Endothelial cell of umbilical vein (primary cell): ENCODE data around the gene STH. TPM values are rescaled to one million over a fixed set of nuclear protein-coding genes. Genes with fewer than 3 reads are reported as not detected.

Experiments
- BruUV-seq: library from RNA; stranded (reverse); fragments of 400-500 nt; replicated peaks from 2 replicates; lab custom pipeline; 2021; lab: Mats Ljungman, UMichigan
- CTCF ChIA-PET: fragments of 300-600, 350-600 bp; sonication (Branson Sonifier 250); formaldehyde crosslinking; loops from one replicate; lab custom pipeline; 2021; ENCODE audit warnings: antibody characterized with exemption, inconsistent platforms; lab: Charles Lee
- POLR2A ChIA-PET: fragments of 300-600, 350-600 bp; sonication (Branson Sonifier 250); formaldehyde crosslinking; loops from one replicate; lab custom pipeline; 2021; ENCODE audit warnings: antibody characterized with exemption, inconsistent platforms; lab: Charles Lee
- DNase-seq: peaks from one replicate; pipeline ENCODE4 v3.0.0-alpha.2; 2011; ENCODE audit warnings: low read depth, low spot score
- FAIRE-seq: peaks from 2 replicates; lab custom pipeline; 2011; peaks lifted over from hg19 to GRCh38; lab: Jason Lieb, UNC
- H2AFZ ChIP-seq: 2 replicates; pipeline ENCODE4 v1.6.0; 2012; ENCODE audit warnings: low read depth, low read length, control low read depth, inconsistent platforms
- H3K27ac ChIP-seq: 2 replicates; pipeline ENCODE4 v1.5.1; 2011; ENCODE audit warnings: low read depth, mild to moderate bottlenecking, control low read depth, low read length, moderate library complexity; ENCODE audit not compliant: insufficient read depth
- H3K27me3 ChIP-seq, 2 experiments: 2 replicates each; pipeline versions ENCODE4 v1.6.0 to v1.6.1; 2011; ENCODE audit warnings: low read length in 2 of 2, mixed read lengths in 1 of 2; ENCODE audit not compliant: control insufficient read depth in 2 of 2, insufficient read depth in 2 of 2
- H3K36me3 ChIP-seq, 2 experiments: 2 replicates in 1 of 2; 3 replicates in 1 of 2; pipeline ENCODE4 v1.5.1; 2011; ENCODE audit warnings: low read length in 2 of 2, mild to moderate bottlenecking in 1 of 2, moderate library complexity in 1 of 2; ENCODE audit not compliant: control insufficient read depth in 2 of 2, insufficient read depth in 2 of 2; ENCODE audit errors: extremely low read depth in 1 of 2
- H3K4me1 ChIP-seq: 3 replicates; pipeline ENCODE4 v1.5.1; 2011; ENCODE audit warnings: mild to moderate bottlenecking, low read length; ENCODE audit not compliant: control insufficient read depth, insufficient read depth; ENCODE audit errors: extremely low read depth
- H3K4me2 ChIP-seq: 2 replicates; pipeline ENCODE4 v1.6.1; 2011; ENCODE audit warnings: low read length, control low read depth, mixed read lengths; ENCODE audit not compliant: insufficient read depth
- H3K4me3 ChIP-seq, 3 experiments: fragments of 200-600 bp in 1 of 3; sonication (generic), shearing (Covaris generic) in 1 of 3; replicated peaks in 1 of 3; 2 replicates each; pipeline ENCODE4 v1.5.1; 2011 to 2016; ENCODE audit warnings: control low read depth in 3 of 3, low read length in 3 of 3, mild to moderate bottlenecking in 2 of 3, inconsistent platforms in 1 of 3, low read depth in 1 of 3, moderate library complexity in 1 of 3; ENCODE audit not compliant: insufficient read depth in 1 of 3
- H3K79me2 ChIP-seq: 2 replicates; pipeline ENCODE4 v1.6.0; 2012; ENCODE audit warnings: low read length, inconsistent platforms; ENCODE audit not compliant: control insufficient read depth, insufficient read depth
- H3K9ac ChIP-seq: replicated peaks from 2 replicates; pipeline ENCODE3; 2011; ENCODE audit warnings: low read length, control low read depth; ENCODE audit not compliant: insufficient read depth; ENCODE audit errors: extremely low read depth
- H3K9me1 ChIP-seq: replicated peaks from 3 replicates; pipeline ENCODE4 v1.6.0; 2011; ENCODE audit warnings: mild to moderate bottlenecking, low read length; ENCODE audit not compliant: control insufficient read depth, insufficient read depth; ENCODE audit errors: extremely low read depth
- H3K9me3 ChIP-seq: replicated peaks from 2 replicates; pipeline ENCODE4 v1.5.1; 2012; ENCODE audit warnings: low read length, inconsistent platforms; ENCODE audit not compliant: control insufficient read depth, insufficient read depth
- H4K20me1 ChIP-seq: replicated peaks from 2 replicates; pipeline ENCODE3; 2011; ENCODE audit warnings: mild to moderate bottlenecking, low read length; ENCODE audit not compliant: control insufficient read depth, insufficient read depth; ENCODE audit errors: extremely low read depth
- EZH2 ChIP-seq: IDR thresholded peaks from 2 replicates; pipeline ENCODE4 v1.6.1; 2012; ENCODE audit warnings: borderline replicate concordance, low read depth, mild to moderate bottlenecking, moderate library complexity, low read length, inconsistent platforms; ENCODE audit not compliant: severe bottlenecking
- FOS ChIP-seq: IDR thresholded peaks from 2 replicates; pipeline ENCODE4 v1.6.1; 2011; ENCODE audit warnings: mild to moderate bottlenecking, low read length, moderate library complexity, borderline replicate concordance; ENCODE audit not compliant: insufficient read depth
- GATA2 ChIP-seq: IDR thresholded peaks from 2 replicates; pipeline ENCODE4 v1.7.0; 2011; ENCODE audit warnings: low read depth, mild to moderate bottlenecking, moderate library complexity, mixed read lengths, low read length; ENCODE audit not compliant: insufficient read length, insufficient read depth
- JUN ChIP-seq: IDR thresholded peaks from 2 replicates; pipeline ENCODE4 v1.6.1; 2011; ENCODE audit warnings: borderline replicate concordance, low read depth; ENCODE audit not compliant: insufficient read length, insufficient read depth
- MYC ChIP-seq: IDR thresholded peaks from one replicate; pipeline ENCODE4 v1.6.1; 2011; ENCODE audit warnings: mild to moderate bottlenecking, low read depth, low read length
- POLR2A ChIP-seq: IDR thresholded peaks from 2 replicates; pipeline ENCODE4 v1.6.1; 2012; ENCODE audit warnings: low read depth, mild to moderate bottlenecking, control low read depth, low read length
- POLR2AphosphoS5 ChIP-seq: IDR thresholded peaks from 2 replicates; pipeline ENCODE4 v1.6.1; 2012; ENCODE audit warnings: low read depth, mild to moderate bottlenecking, control low read depth, low read length, moderate library complexity; ENCODE audit not compliant: insufficient read depth
- dilution Hi-C: fragments of 300-500 bp; cut with MboI; formaldehyde crosslinking; loops from one replicate; pipeline ENCODE4 v1.15.0; 2019; ENCODE audit warnings: low sequenced_read_pairs; ENCODE audit not compliant: extremely low pct_ligation_motif_present
- intact Hi-C: fragments of 100-400 bp; cut with micrococcal nuclease; formaldehyde crosslinking; loops from one replicate; pipeline ENCODE4 v1.10.0; 2022
- polyA plus RNA-seq, 4 experiments: library from polyadenylated mRNA; depleted of rRNA in 3 of 4; stranded (reverse) in 3 of 4; unstranded in 1 of 4; fragments of >200 nt; gene quantifications; 2 replicates each; pipeline versions ENCODE4 v1.2.1 to v1.2.3, GENCODE V29; 2011 to 2012; ENCODE audit warnings: missing spikeins in 1 of 4
- total RNA-seq: library from RNA; stranded (reverse); gene quantifications from 2 replicates; pipeline ENCODE4 v1.2.3, GENCODE V29; 2021
- TF ChIP-seq, protein P1 (sequence below), 2 donors: IDR thresholded peaks; 1 replicate in 1 of 2; 2 replicates in 1 of 2; pipeline ENCODE4 v1.5.1; 2011; ENCODE audit warnings: low read length in 2 of 2, mild to moderate bottlenecking in 2 of 2, moderate library complexity in 2 of 2, control low read depth in 1 of 2, inconsistent platforms in 1 of 2, low read depth in 1 of 2; ENCODE audit not compliant: insufficient read depth in 1 of 2; ENCODE audit errors: extremely low read depth in 1 of 2
- TF ChIP-seq, protein P2 (sequence below): IDR thresholded peaks from 2 replicates; pipeline ENCODE4 v1.6.1; 2011; ENCODE audit not compliant: insufficient read depth, insufficient read length

The STH gene
- total and polyA plus RNA-seq, 2 donors (not counting 3 experiments of a cell fraction or from before 2014, with no cell fraction given) = not detected

DNA sequence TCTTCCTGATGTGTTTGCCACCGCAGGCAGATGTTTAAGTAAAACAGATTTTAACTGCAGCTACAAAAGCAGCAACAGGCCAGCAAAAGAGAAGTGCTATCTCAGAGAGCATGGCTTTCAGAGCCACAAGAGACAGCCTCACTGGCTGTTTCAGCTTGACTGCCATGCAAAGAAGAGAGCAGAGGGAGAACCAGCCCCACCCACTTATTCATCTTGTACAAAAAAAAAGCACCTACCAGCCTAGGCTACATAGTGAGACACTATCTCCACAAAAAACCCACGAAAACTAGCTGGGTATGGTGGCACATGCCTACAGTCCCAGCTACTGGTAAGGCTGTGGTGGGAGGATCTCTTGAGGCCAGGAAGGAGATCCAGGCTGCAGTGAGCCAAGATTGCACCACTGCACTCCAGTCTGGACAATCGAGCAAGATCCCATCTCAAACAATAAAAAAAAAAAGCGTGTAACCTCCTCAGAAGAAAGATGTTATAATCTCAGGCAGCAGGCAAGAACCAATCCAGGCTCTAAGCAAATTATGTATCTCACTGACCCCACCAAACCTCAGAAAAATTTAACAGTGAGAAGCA is 30.0 kb downstream of the STH start:
- H3K27ac ChIP-seq = no peak overlapping the region
- no peak overlapping the region for H3K4me2 ChIP-seq
- no peaks in the 10 kb centered on the region for H3K4me1 ChIP-seq
- no peaks in the 10 kb centered on the region for H3K9me1 ChIP-seq
- H3K9me3 ChIP-seq = no peaks in the 10 kb centered on the region
- no peak overlapping the region for H2AFZ ChIP-seq
- peaks cover 23 to 38% of the 10 kb centered on the region in 2 experiments for H3K36me3 ChIP-seq
- no peaks in the 10 kb centered on the region for H3K27me3 ChIP-seq
- no TSS peak for BruUV-seq
- H3K4me3 ChIP-seq = no peak overlapping the region
- no peak overlapping the region for H3K9ac ChIP-seq
- DNase-seq = no peak
- FAIRE-seq = no peak
- CTCF ChIA-PET = interaction anchor here (0.6 to 3.1 kb wide), 3 partner anchors 16 to 184 kb away, joined by 3 to 14 read pairs (median 7); no protein-coding TSS in a partner anchor
- no peaks in the 10 kb centered on the region for H4K20me1 ChIP-seq
- no peaks in the 10 kb centered on the region for H3K79me2 ChIP-seq
- intact Hi-C loops = no loop called here
- TF ChIP-seq EZH2 = no peak
- TF ChIP-seq, protein P1, sequence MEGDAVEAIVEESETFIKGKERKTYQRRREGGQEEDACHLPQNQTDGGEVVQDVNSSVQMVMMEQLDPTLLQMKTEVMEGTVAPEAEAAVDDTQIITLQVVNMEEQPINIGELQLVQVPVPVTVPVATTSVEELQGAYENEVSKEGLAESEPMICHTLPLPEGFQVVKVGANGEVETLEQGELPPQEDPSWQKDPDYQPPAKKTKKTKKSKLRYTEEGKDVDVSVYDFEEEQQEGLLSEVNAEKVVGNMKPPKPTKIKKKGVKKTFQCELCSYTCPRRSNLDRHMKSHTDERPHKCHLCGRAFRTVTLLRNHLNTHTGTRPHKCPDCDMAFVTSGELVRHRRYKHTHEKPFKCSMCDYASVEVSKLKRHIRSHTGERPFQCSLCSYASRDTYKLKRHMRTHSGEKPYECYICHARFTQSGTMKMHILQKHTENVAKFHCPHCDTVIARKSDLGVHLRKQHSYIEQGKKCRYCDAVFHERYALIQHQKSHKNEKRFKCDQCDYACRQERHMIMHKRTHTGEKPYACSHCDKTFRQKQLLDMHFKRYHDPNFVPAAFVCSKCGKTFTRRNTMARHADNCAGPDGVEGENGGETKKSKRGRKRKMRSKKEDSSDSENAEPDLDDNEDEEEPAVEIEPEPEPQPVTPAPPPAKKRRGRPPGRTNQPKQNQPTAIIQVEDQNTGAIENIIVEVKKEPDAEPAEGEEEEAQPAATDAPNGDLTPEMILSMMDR (IDR thresholded peaks at IDR 0.05; ENCODE audit: extremely low read depth in 1 of 2, insufficient read depth in 1 of 2, low read depth in 1 of 2, low read length in 2 of 2) = no peak
- no peak for TF ChIP-seq POLR2AphosphoS5
- TF ChIP-seq, protein P2, sequence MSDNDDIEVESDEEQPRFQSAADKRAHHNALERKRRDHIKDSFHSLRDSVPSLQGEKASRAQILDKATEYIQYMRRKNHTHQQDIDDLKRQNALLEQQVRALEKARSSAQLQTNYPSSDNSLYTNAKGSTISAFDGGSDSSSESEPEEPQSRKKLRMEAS = no peak
- TF ChIP-seq GATA2 = no peak
- TF ChIP-seq FOS = no peak
- no peak for TF ChIP-seq JUN
- TF ChIP-seq MYC = no peak
- TF ChIP-seq POLR2A = no peak
- POLR2A ChIA-PET = interaction anchor here (0.6 kb wide), 1 partner anchor 127 kb away, joined by 5 read pairs; no protein-coding TSS in a partner anchor
- dilution Hi-C loops = no loop called here
